NOMO-1 treated with dmso at 0.1 percent for 144 hours (cell line): Measurements from ENCODE around the gene KDM1A.

Source experiments
- DNase-seq: peaks from one replicate; lab custom pipeline; 2025; ENCODE audit not compliant: unreplicated experiment; lab: John Stamatoyannopoulos, UW

Gene KDM1A

DNA sequence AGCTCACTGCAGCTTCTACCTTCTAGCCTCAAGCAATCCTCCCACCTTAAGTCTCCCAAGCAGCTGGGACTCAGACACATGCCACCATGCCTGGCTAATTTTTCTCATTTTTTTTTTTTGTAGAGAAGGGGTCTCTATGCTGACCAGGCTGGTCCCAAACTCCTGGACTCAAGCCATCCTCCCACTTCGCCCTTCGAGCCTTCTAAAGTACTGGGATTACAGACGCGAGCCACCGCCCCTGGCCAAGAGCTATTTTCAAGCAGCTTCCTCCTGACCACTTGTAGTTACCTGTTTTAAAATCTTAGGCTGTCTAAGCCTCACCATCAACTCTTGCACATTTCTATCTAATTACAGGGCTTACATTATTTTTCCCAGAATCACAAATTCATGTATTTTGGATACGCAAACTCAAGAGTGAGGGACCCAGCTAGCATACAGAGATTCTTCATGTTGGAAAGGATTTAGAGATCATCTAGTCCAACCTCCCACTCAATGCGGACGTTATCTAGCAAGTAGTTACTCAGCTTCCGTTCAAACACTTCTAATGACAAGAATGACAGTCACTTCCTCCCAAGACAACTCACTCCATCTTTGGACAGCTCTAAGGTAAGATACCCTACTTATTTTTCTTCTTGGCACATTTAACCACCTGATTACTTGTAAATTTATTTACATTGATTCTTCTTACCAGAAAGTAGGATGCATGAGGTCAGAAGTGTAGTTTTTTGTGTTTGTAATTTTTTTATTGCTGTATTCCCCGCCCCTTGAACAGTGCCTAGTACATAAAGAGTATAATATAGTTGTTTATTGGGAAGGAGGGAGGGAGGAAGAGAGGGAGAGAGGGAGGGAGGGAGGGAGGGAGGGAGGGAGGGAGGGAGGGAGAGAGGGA, 84.0 kb downstream of the KDM1A start:
- peak; percentile 27 for DNase-seq

DNA sequence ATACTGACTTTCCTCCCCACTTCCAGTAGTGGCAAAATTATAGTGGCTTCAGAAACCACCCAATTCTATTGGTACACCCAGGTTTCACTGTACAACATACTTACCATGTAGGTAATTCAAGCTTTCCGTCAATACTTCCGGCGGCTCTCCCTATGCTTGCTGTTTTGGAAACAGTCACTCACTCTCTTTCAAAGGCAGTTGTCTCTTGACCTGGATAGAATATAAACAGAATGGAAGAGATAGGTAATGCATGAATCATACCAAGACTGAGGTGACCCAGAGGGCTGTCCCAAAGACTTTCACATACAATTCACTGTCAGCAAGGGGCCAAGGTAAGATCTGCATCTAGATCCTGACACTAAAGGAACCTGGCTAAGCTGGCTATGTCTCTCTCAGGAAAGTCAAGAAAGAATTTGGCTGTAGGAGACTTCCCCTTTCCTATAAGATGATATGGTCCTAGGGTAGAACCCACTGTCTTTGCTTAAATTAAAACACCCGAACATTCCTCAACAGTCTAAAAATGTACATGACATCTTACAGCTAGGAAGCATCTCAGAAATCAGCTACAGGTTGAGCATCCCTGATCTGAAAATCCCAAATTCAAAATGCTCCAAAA, 89.8 kb downstream of the KDM1A start:
- no peak for DNase-seq

DNA sequence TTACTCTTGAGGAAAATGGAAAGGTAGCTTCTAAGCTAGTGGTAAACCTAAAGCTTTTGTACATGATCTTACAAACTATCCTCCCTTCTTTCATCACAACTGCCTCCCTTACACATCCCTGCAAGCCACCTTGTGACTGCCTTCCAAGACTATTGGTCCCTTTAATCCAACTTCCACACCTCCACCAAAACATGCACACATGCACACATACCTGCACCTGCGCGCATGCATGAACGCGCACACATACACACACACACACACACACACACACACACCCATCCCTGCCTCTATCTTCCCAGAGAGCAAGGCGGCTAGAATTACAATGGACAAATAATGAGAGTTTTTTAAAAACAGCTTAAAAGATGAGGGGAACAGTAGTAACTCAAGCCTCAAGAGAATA, 91.1 kb downstream of the KDM1A start:
- DNase-seq: no peak

DNA sequence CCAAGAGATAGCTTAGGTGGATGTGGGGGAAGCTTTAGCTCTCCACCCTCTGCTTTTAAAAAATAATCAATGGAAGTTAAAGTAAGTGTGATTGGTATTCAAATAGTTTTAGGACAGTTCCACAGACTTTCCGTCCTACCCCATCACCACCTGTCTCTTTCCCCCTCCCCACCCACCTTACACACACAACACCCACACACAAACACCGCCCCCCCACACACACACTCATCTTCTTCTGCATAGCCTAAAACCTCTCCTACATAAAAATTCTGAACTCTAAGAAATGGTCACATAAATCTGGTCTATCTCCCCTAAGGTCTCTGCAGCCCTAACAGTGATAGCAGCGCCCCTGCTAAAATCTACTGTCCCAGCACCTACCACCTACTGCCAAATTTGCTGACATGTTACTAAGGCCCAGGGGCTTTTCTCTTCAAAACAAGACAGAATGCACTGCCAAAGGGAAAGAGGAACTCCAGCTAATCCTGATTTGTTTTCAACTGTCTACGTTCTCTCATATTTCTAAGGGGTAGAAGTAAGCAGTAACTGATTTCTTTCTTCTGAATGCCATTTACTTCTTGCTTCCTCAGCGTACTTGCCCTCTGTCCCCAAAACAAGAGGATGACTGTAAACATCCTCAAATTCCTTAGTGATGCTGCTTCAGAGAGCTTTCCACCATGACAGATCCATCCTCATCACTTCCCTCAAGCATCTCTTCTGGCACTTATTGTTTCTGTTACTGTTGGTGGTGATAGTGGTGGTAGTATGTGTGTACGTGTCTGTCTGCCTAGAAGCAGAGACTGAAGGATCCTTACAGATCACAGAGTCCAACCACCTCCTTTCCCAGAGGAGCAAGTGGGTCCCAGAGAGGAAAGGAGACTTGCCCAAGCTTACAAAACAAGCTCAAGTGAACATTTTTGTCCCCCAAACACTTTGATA, 92.6 kb downstream of the KDM1A start:
- DNase-seq: no peak

GRCh38 chr1:23114424-23115079, 95.3 kb downstream of the KDM1A start:
- DNase-seq: no peak

- no peak for DNase-seq
These were observed 97.1 kb downstream of the KDM1A start for GRCh38 chr1:23116216-23116836.

DNA sequence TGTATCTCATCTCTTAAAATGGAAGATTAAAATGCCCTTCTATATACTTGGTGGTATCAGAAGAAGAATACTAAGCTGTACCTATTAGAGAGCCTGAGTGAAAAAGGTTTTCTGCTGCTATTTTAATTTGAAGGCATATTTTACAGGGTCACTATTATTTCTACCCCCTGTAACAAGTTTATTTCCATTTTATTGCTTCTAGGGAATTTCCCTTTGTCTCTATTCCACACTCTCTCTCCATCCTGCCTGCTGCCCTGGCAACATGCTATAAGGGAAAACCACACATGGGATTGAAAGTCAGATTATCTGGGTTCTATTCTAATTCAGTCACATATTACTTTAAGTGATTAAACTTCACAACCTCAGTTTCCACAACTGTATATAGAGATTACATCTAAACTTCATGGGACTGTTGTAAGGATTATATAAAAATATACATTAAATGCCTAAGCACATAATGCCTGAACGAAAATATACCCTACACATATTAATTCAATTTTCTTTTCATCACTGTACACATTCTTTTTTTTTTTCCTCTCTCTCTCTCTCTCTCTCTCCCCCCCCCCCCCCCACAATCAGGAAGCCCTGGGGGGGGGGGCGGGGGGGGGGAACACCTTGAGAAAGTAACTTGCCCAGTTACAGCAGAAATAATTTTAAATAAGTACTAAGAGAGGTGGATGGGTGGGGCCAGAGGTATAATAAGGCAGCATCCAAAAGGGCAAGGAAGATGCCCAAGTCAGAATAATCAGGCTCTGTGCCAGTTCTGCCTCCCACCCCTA, 97.8 kb downstream of the KDM1A start:
- DNase-seq: no peak

DNA sequence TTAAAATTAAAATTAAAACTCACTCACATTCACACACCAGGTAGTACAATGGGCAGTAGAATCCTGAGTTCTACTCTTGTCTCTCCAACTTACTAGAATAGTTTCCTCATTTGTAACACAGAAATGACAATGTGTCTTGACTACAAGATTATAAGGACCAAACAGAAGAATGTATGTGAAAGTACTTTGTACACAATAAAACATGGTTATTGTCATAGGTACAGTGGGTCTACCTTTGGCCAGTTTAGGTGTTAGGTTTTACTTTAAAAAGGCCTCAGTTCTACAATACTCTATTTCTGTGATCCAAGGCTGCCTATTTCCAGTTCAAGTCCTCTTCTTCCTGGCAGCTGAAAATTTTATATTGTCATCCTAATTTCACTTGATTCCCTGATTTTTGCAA, 99.1 kb downstream of the KDM1A start:
- DNase-seq: no peak

- no peak for DNase-seq
These were observed 99.9 kb downstream of the KDM1A start for GRCh38 chr1:23118957-23119792.

DNA sequence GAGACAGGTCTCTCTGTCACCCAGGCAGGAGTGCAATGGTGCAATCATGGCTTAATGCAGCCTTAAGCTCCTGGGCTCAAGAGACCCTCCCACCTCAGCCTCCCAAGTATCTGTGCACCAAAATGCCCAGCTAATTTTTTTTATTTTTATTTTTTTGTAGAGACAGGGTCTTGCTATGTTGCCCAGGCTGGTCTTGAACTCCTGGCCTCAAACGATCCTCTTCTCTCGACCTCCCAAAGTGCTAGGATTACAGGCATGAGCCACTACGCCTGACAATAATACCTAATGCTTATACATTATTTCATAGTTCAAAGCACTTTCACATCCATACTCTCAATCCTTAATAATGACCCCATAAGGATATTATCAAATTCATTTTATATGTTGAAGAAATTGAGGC, 101.1 kb downstream of the KDM1A start:
- DNase-seq: no peak

DNA sequence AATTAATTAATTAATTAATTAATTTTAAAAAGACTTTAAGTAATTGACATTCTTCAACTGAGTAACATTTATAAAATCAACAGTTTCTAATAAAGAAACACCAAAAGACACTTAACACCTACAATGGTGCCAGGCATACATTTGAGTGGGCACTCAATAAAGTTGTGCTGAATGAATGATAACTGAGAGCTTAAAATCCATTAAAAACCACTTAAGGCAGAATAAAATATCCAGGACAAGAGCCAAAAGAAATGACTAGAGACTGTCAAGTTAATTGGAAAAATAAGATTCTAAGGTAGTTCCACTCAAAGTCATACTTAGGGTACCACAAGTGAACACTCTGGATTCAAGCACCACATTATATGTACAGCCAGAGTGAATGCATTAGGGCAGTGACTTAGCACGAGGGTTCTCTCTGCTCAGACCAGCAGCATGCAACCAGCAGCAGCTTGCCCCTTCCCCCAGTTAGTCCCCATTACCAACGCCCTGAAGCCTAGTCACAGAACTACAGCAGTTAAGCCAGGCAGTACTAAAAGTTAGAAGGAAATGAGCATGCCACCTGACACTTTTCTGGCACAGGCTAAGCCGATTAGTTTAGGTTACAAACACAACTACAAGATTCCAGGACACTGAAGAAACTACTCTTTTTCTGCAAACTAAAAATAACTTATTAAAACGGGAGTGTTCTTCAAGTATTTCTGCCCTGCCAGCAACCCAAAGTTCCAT, 102.9 kb downstream of the KDM1A start:
- no peak for DNase-seq

- no peak for DNase-seq
These were observed 103.5 kb downstream of the KDM1A start for GRCh38 chr1:23122796-23123195.

- no peak for DNase-seq
These were observed 104.3 kb downstream of the KDM1A start for GRCh38 chr1:23123528-23123927.

DNA sequence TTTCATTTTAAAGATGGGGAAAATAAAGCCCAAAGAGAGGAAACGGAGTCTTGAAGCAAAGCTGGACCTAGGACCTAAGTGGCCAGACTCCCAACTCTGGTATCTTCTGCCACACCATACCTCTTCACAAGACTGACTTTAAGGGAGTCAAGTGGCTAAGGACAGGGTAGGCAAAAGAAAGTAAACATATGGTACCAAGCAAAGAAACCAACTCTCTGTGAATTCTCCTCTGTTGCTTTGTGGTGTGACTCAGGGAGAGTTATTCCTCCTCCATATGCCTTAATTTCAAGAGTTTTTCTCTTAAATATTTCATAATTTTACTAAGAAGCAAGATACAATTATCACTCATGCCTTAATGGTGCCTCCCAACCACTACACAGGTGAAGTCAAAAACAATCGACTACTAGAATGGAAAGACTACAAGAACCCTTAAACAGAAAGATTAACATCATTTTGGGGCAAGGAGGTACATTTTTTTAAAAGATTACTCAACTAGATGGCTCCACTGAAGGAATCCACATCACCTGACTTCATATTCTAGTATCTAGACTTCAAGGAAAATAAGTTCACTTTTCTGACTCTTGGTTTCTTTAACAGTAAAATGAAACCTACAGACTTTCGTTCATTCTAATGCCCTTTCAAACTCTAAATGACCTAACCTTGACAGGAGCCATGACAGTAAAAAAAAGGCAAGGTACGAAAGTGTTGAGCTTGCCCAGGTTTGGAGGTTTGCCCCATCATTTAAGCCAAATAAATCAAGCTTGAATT, 105.2 kb downstream of the KDM1A start:
- no peak for DNase-seq

DNA sequence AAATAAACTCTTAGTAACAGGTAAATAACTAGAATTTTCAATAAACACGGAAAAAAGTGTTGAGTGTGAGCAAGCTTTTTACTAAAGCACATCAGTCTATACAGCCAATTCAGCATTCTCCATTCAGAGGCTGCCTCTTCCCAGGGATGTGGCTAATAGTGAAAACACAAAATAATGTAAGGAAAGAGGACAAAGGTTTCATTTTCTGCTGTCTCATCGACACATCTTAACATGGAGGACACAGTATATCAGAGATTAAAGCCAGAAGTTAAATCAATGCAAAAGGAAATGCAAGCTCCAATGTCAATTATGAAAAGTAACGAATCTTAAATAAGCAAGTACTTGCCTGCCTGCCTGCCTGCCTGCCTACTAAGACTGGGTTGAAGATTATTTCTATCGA, 106.2 kb downstream of the KDM1A start:
- no peak for DNase-seq

DNA sequence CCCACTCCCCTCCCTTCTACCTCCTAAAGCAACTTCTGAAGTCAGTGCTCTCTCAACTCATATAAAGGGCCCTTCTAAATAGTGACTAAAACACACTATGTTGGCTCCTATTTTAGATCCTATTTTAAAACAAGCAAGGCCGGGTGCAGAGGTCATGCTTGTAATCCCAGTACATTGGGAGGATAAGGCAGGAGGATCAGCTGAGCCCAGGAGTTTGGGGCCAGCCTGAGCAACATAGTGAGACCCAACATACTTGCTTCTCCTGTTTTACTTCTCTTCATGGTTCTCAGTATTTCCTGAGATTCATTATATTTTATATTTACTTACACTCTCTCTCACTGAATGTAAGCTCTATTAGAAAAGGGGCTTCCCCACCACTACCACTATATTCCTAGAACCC, 106.9 kb downstream of the KDM1A start:
- no peak for DNase-seq

- no peak for DNase-seq
These were observed 107.5 kb downstream of the KDM1A start for GRCh38 chr1:23126801-23127200.

DNA sequence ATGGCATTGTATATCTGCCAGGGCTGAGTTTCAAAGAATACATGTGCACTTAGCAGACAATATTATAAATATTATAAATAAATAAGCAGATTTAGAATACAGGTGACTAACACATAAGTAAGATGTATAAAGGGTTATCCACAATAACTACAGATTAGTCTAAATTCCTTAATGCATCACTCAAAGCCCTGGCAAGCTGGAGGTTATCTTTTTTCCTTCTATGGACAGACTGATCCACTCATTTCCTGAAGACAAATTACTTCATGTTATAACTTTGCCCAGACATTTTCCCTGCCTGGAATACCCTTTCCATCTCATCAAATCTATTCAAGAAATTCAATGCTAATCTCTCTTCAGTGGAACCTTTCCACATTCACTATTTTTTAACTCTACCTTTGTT, 110.6 kb downstream of the KDM1A start:
- no peak for DNase-seq
